ENCODE results near the gene UFD1.

The UFD1 gene

DNA sequence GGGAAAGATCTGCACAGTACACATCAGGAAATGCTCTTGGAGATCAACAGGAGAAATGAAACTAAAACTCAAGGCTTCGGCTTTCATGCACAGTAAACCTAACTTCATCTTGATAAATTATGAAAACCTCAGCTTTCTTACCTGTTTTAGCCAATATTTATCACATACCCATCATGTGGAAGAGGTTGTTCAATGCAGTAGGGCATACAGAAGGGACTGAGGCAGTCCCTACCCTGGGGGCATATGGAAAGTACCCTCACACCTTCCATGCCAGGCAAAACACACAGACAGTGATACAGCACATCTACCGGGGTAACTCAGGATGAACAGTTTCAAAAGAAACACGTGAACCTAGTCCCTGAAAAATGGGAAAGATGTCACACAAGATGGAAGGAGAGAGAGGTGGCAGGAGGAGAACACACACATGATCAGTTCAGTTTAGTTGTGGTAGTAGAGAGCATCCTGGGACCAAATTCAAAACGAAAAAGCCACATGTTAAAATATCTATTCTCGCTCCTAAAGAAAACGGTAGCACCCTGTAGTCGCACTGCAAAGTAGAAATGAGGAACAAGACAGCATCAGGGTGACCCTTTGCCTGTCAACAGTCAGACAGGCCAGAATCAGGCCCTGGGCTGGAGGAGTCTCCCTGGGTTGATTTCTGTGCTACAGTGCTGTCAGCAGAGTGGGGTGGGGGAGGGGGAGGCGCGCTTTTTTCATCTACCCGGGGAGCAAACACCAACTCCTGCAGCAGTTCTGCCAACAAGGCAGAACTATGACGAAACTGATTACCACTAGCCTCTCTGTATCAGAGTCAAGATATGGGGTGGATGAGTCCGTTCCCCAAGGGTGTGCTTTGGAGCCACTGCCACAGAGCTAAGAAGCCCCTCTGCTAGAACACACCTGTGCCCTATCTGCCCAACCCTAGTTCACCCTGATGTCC is 48.8 kb downstream of the UFD1 start:
- DNase-seq (ENCODE audit: low read depth in 3 of 3): peak in 1 of 3 donors; percentile 13

- DNase-seq (ENCODE audit: low read depth in 3 of 3): no peak
Observed at GRCh38 chr22:19424186-19424500, 54.9 kb downstream of the UFD1 start.

- no peak for DNase-seq (ENCODE audit: low read depth in 3 of 3)
Observed at GRCh38 chr22:19422440-19423301, 56.3 kb downstream of the UFD1 start.

GRCh38 chr22:19420321-19420720 is 58.7 kb downstream of the UFD1 start:
- DNase-seq (ENCODE audit: low read depth in 3 of 3): no peak

- DNase-seq (ENCODE audit: low read depth in 3 of 3): peak in 1 of 3 donors; percentile 20
Observed at GRCh38 chr22:19419464-19420178, 59.4 kb downstream of the UFD1 start.

GRCh38 chr22:19419086-19419463 is 59.9 kb downstream of the UFD1 start:
- DNase-seq (ENCODE audit: low read depth in 3 of 3): no peak

- no peak for DNase-seq (ENCODE audit: low read depth in 3 of 3)
Observed at GRCh38 chr22:19412923-19413322, 66.1 kb downstream of the UFD1 start.

GRCh38 chr22:19412478-19412877 is 66.5 kb downstream of the UFD1 start:
- no peak for DNase-seq (ENCODE audit: low read depth in 3 of 3)

- DNase-seq (ENCODE audit: low read depth in 3 of 3): no peak
Observed at GRCh38 chr22:19411690-19412045, 67.3 kb downstream of the UFD1 start.

GRCh38 chr22:19410941-19411689 is 67.9 kb downstream of the UFD1 start:
- no peak for DNase-seq (ENCODE audit: low read depth in 3 of 3)

DNA sequence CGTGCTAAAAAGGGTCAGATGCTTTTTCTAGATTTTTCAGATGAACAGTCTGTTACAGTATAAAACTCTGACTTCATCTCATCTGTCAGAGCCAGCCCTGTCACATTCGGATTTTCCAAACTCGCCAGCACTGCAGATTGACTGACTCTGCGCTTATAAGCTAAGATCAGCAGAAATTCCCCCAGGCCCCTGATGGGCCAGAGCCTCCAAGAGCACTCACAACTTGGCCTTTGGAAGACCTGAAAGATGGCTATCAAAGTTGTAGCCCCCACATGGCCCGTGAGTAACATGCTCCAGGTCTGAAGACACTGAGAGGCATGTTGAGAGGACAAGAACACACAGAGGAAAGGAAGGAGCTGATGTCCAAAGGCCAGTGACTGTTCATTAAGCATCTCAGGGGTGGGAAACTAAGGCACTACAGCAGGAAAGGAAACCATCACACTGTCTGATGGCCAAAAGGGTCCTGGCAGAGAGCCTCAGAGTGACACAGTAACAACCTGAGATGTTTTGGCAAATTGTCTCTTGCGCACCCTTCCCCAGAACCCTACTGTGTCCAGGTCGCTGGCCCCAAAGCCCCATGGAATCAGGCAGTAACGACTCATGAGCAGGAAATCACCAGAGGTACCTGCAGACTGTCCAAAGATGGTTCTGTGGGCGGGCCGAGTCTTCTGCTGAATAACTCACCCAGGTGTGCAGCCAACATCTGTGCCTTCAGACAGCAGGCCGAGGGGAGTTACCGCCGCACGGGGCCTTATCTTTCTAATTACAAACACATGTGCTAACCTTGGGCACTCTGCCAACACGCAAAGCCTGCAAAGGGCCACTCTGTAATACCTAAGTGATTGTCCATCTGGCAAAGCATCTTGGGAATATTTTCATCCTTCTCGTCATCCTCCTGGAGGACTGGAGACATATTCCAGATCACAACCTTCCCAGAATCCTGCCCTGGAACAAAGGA is 71.1 kb downstream of the UFD1 start:
- DNase-seq (ENCODE audit: low read depth in 3 of 3): no peak

- DNase-seq (ENCODE audit: low read depth in 3 of 3): no peak
Observed at GRCh38 chr22:19406846-19407245, 72.1 kb downstream of the UFD1 start.

DNA sequence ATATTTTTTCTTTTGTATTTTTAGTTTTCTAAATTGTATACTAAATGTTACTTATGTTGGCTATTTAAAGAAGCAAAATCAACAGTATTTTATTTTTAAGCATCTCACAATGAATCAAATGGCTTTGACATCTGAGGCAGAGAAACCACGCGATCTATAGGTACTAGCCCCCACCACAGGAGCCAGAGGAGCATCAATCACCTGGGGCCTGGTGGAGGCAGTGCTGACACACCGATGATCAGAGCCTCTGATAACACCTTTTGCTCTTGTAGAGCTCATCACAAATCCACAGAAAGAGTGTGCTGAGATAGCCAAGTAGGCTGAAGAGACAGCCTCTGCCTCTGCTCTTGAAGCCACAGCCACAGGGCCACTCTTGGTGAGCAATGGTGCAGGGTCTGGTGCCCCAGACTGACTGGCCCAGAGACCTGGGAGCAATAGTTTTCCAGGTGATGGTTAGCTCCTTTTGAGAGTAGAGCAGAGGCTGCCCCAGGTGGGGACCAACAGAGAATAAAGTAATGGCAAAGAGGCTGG is 72.6 kb downstream of the UFD1 start:
- DNase-seq (ENCODE audit: low read depth in 3 of 3): no peak

GRCh38 chr22:19405652-19406051 is 73.3 kb downstream of the UFD1 start:
- no peak for DNase-seq (ENCODE audit: low read depth in 3 of 3)

DNA sequence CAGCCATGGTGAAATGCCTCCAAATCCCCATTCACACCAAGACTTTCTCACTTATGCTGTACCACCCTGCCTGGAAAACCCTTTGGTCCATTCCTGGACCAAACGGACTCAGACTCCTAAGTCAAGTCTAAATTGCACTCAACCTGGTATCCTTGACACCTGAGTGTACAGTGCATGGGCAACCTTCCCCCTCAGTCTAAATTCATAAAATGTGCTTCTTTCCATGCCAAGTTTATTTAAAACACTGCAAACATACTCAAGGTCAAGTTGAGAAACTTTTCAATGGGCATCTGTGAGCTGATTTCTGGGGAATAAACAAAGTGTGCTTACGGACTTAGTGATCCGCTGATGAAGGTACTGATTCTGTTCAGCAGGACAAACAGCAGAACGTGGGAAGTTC is 73.9 kb downstream of the UFD1 start:
- no peak for DNase-seq (ENCODE audit: low read depth in 3 of 3)

DNA sequence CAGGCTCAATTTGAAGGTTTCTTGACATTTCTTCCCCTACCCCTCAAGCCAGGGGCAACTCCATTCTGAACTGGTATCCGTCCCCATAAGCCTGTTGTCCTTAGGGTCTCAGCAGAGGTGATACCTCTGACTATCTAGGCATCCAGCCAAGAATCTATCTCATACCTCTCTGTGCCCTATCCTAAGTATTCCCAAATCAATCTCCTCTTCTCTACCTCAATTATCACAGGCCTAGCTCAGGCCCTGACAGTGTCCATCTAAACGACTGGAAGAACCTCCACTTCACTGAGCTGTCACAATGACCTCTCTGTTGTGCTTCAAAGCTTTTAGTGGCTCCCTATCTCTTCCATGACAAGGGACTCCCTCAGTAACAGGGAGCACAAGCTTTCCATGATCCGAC is 74.3 kb downstream of the UFD1 start:
- DNase-seq (ENCODE audit: low read depth in 3 of 3): no peak

GRCh38 chr22:19402642-19403191 is 76.3 kb downstream of the UFD1 start:
- no peak for DNase-seq (ENCODE audit: low read depth in 3 of 3)

DNA sequence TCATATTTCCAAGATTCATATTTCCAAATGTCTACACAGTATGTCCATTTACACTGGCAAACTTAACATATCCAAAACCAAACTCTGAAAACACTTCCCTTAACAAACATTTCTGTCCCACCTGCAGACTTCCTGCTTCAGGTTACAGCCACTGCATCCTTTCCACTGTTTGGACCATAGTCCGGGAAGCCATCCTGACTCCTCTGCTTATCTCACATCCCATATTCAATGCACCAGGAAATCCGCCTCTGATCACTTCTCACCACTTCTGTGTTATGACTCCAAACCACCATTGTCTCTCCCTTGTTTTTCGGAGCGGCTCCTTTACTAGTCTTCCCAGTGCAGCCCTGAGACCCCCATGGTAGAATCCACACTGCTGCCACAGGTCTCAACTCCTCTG is 77.5 kb downstream of the UFD1 start:
- DNase-seq (ENCODE audit: low read depth in 3 of 3): no peak

DNA sequence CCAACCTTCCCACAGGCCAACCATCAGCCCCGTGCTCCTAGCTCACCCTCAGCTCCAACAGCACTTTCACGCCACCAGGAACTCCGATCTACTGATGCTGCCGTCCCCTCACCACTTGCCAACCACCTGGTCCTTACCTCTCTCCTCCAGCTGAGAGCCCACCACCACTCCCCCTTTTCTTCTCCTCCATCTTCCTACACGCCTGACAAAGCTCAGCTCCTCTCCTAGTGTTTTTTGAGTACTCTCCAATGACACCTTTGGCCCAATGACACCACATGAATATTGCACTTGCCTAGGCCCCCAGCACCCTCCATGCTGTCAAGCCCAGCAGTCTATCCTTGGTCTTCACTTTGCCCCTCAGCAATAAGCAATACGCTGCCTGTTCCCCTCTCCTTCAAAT is 78.1 kb downstream of the UFD1 start:
- DNase-seq (ENCODE audit: low read depth in 3 of 3): no peak
